NCI-H1436 (cell line): ENCODE data around the gene ELL2.

ENCODE experiments used
- DNase-seq: peaks from one replicate; lab custom pipeline; 2025; lab: John Stamatoyannopoulos, UW

ELL2 gene

DNA sequence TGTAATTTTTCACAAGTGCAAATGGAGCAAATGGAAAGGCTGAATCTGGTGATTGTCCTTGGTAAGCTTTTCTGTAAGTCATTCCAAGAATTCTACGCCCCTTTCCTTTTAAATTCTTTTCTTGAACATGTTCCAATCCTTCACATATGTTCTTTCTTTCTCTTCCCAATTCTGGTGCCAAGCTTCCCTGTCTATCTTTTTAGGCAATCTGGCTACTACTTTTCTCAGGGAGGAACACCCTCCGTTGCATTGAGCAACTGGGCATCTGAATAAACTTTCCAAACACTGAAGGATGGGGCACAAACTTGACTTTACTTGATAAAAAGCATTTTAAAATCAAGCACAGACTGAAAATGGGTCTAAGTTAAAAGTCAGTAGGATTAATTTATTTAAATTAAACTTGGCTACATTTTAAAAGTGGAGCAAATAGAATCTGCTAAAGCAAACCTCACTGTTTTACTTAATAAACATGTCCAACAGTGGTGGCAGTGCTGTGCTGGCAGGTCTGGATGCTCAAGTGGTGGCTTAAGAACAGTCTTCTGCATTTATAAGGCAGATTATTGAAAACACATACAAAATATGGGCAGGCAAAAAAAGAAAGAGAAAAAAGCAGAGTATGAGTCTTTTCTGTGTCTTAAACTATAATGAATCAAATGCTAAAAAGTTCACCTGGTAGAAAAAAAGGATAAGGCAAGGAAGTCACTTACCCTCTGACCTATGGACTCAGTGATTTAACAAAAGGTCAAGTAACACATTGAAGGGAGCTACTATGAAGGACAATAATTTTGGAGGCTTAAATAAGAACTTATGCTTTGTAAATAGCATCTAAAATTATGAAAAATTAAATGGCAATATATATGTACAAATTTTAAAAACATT lies 5.4 kb downstream of the ELL2 start:
- DNase-seq, result no peak

DNA sequence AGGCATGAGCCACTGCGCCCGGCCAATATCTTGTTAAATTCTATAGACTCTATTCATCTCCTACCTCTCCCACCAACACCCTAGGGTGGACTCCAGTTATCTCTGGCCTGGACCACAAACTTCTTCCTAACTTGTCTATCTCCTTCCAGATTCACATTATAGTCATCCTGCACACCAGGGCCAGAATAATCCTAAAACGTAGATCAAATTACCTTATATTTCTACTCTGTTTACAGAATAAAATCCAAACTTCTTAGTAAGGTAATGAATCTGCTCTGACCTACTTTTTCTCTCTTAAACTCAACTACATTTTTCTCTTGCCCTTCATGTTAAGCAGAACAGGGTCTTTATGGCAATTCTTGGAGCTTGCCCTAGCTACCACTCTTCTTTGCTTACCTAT lies 6.9 kb downstream of the ELL2 start:
- DNase-seq, result no peak

DNA sequence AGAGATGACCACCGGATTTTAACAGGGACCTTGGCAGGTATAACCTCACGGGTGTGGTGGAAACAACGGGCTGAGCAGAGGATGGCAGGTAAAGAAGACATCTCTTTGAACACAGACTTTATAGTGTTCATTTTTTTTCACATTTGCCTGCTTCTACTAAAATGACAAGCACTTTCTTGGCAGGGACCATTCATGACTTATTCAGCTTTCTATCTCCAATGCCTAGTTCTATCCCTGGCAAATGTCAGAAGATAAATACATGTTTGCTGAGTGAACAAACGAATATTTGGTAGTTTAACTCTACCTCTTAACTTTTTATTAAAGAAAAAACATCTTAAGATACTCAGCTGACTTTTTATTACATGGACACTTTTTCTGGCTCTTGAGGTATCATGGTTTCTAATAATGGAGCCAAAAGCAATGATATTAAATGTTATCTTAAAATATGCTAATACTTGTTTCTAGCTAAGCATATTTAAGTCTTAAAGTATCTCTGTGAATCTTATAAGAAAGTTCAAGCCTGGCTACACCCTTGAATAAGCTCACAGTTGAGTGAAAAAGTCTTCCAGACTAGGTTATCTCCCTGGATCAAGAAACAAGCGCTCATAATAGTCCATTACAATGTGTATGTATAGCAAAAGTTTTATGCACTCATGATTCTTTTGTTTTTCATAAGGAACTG lies 8.5 kb downstream of the ELL2 start:
- no peak for DNase-seq

DNA sequence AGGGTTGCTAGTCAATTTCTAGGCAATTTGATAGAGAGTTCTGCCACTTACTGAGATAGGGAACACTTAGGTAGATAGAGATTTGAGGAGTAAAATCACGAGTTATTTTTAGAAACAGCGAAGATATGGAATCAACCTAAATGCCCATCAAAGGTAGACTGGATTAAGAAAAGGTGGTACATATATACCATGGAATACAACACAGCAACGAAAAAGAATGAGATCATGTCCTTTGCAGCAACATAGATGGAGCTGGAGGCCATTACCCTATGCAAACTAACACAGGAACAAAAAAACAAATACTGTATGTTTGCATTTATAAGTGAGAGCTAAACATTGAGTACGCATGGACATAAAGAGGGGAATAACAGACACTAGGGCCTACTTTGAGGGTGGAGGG lies 9.7 kb downstream of the ELL2 start:
- no peak for DNase-seq

DNA sequence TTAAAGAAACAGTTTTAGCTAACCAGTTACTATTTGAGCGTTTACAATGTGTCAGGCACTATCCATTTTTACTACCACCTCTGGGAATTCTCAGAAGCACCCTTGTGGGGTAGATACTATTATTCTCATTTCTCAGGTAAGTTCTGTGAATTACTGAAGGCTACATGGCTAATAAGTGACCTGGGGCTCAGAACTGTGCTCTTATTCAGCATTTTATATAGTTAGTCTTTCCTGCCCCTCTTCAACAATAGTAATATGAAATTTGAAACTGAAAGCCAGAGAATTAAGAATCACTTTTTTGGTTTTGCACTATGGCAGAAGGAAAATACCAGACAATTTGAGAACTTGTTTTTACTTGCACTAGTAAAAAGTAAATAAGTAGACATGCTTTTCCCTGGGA lies 11.8 kb downstream of the ELL2 start:
- DNase-seq, result no peak

DNA sequence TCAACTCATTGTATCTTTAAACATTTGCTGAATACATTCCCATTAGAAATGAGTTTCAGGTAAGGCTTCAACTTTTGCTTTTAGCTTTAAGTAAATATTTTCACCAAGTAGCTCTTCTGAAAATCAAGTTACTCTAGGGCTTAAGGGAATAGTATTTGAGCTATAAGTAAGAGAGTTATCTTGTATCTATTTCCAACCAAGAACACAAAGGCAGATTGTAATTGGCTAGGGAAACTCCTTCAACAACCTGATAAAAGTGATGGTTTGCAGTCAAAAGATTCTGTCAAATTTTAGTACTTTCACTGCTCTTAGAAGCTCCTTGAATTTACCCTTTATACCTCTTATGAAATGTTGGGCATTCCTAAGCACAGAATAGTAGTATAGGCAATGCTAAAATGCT lies 13.0 kb downstream of the ELL2 start:
- DNase-seq, result no peak

DNA sequence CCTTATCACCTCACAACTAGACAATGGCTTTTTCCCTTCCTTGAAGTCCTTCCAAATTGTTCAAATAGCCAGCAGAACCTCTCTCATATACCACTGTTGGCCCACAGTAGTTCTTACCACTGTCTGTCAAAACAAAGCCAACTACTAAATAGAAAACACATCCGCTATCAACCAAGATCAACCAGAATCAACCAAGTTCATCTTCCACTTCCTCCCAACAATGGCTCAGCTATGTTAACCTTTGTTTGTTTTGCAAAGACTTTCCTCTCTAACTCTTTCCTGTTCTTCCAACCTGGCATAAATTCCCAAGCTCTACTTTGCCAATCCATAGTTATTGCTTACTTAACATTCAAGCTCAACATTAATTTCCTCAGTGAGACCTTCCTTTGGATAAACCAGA lies 15.2 kb downstream of the ELL2 start:
- no peak for DNase-seq

DNA sequence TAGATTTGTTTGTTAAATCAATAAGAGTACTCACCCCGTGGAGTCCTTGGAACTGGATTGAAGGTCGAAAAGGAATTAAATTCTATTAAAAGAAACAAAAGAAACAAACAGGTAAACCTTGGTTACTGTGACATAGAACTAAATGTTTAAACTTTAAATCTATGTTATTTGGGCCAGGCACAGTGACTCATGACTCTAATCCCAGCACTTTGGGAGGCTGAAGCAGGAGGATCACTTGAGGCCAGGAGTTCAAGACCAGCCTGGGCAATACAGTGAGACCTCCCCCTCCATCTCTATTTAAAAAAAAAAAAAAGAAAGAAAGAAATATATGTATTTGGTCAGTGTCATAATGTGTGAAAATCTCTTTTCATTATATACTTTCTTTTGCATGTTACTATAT lies 18.7 kb downstream of the ELL2 start:
- DNase-seq, result no peak

DNA sequence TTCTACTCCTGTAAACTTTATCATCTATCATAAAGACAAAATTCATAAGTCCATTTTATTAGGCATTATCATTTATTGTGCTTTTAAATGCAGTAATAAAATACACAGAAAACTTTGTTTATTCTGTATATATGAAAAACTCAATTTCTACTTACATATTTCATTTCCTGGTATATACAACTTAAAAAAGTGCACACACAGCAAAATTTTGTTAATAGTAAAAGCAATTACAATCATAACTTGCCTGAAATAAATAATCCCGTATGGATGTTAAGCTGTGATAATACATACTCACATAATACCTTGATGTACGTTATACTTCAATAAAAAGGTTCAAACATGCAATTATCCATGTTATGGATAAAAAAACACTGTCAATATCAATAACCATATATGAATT lies 19.2 kb downstream of the ELL2 start:
- DNase-seq, result no peak

DNA sequence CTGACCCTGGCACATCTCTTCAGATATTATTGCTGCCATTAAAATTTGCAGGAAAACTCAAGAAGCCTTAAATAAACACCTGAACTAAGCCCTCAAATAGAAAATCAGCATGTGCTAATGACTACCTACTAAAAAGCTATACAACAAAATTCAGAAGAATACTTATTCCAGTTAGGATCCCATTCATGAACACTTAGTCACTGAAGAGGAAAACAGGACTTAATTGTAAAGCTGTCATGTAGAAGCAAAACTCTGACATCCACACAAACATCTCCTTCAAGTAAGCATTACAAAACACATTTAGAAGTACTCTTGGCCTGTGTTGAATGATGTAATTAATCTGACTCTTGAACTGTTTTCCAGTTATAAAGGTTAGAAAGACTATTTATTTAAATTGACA lies 19.9 kb downstream of the ELL2 start:
- no peak for DNase-seq

DNA sequence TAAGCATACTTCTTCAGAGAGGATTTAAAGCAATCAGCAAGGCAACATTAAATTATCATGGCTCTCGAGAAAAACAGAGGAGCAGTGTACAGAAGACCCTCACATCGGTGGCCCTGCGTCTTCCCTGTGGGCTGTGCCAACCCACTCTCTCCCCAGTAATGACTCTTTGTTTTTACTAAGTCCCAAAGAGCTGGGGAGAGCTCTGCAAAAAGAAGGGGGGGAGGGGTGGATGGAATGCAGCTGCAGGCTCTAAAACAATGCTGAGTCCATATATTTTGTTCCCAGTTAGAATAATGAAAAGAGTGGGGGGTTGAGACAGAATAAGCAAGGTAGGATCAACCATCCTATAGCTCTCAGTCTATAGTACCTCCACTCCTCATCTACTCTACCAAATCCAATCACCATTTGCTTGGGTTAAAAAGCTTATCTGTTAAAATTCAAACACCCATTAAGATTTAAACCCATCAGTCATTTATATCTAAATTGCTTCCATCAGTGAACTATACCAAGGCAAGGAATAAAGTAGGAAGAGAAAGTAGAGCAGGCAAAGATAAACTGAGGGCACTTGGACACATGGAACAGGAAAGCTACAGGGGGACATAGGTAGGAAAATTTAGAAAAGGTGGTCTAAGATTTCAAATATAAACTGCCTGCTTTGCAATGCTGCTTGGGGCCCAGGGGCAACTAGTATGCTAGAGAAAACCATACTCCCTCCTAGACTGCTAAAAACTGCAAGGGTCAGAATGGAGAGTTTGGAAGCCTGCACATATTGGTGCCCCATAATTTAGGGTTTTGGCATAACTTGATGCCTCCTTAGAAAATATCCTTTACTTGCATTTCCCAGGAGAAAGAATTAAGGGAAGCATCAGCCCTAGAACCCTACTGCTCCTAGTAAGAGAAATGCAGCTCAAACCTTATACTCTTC lies 20.6 kb downstream of the ELL2 start:
- no peak for DNase-seq

DNA sequence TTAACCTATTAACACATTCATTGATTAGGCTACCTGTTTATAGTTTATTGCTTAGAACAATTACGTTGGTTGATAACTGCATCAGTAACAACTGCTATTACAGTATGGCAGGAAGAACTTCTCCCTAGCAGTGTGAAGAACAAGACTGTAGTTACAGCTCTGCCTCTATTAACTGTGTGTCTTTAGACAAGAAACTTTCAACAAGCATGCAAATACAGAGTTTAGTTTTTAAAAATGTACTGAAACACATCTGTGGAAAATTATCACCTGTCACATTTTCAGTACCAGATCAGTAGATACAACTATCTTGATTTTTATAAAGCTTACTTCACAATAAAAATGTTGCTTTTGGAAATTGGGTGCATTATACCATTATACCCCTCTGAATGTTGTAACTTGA lies 22.2 kb downstream of the ELL2 start:
- no peak for DNase-seq

DNA sequence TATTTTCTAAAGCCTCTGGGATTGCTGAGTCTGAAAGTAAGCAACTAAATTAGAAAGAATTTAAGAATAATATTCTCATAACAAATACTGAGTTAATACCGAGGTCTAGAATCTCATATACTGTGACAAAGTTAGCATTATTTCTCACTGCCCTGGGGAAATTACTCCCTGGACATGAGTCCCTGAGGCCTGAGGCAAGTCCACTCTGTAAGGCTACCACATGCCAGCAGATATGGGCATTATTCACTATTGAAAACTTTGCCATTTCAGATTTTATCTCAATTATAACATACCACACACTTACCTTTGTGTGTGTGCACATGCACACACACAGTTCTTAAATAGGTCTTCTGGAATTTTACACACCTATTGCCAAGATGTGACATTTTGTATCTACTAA lies 22.9 kb downstream of the ELL2 start:
- no peak for DNase-seq

DNA sequence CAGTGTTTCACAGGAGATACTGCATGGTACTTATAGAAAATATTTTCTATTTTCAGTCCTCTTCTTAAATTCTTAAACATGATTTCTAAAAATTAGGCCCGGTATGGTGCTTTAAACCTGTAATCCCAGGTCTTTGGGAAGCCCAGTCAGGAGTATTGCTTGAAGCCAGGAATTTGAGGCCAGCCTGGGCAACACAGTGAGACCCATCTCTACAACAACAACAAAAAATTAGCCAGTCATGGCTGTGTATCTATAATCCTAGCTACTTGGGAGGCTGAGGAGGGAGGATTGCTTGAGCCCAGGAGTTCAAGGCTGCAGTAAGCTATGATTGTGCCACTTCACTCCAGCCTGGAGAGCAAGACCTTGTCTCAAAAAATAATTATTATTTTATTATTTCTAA lies 23.3 kb downstream of the ELL2 start:
- DNase-seq, result no peak

DNA sequence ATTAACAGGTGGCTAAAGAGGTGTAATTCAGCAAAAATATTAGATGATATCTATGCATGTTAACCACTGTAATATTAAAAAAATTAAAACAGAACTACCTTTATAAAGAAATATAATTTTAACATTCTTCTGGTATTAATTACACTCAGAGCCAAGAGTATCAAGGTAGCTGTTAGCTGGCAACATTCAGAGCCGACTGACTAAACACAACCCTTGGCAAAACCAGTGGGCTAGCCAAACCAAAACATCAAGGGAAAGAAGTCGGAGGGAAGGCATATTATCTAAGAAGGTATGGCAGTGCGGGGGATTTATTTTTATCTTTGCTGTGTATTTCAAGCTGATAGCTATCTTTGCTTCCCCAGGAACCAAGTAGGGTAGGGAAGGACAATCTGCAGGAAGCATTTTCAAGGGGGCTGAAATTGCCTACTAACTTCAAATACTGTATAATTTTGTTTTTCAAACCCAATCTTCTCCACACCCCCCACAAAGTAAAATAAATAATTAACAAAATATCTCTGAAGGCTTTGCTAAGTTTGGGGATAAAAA lies 24.0 kb downstream of the ELL2 start:
- DNase-seq, result no peak

DNA sequence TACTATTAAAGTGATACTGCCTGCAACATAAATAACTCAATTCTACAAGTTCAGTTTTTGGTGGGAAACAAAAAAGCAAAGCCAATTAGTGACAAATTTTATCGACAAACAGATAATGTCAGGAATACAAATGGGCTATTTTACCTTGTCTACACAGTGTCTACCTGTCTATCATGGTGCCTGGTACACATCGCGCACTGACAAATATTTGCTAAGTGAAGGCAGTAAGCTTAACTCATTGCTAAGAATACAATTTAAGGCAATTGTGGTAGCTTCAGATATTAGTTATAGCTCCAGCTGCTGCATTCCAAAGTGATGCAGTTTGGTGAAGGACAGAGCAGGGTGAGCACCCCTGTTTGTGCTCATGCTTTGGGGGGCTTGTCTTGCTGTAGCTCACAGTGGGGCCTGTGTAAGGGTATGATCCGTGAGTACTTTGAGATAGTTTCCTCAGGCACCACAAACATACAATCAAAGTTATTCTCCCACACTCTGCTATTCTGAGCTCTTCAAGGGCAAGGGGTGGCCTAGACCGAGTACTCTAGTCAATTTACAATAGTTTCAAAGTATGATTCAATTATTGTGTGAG lies 24.7 kb downstream of the ELL2 start:
- no peak for DNase-seq

DNA sequence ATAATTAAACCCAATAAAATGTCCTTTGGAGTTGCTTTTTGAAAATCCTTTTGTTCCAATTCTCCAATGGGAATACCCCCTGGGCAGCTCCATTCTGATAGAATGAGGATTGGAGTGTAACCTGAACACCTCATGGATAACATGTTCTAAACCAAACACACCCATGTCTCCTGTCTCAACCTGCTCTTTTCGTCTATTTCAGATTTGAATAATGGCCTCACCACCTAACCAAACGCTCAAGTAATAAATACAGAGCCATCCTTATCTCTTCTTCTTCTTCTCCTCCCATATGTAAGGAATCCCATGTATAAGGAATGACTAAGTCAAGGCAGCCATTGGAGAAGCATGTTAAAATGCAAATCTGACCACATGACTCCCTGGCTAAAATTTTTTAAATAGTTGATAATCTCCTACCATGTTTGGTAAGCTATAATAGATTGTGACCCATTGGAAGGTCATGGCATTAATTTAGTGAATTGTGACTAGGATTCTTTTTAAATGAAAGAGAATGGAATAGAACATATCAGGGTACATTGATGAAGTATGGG lies 26.0 kb downstream of the ELL2 start:
- no peak for DNase-seq

DNA sequence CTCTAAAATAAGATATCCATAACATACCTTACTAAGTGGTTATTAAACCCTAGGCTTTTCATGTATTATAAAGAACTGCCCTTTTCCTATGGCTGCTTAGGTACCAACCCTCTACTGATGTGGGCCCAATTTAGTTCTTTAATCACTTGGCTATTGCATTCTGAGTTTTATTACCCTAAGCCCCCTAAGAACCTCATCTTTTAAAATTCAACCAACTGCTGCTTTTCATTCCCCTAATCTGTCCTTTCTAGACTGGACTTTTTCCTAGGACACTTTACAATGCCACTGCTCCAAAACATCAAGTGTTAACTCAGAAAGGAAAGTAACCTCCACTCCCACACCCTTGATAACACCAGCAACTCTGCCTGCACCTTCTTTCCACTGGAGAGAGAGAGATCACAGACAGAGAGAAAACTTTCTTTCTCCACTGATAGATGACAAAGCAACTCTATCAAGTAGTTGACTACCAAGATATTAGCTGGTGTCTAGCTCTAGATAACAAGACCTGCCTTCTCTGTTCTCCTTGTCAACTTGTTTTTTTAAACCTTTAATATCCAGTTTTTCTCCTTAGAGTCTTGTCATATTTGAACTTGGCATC lies 27.3 kb downstream of the ELL2 start:
- no peak for DNase-seq

DNA sequence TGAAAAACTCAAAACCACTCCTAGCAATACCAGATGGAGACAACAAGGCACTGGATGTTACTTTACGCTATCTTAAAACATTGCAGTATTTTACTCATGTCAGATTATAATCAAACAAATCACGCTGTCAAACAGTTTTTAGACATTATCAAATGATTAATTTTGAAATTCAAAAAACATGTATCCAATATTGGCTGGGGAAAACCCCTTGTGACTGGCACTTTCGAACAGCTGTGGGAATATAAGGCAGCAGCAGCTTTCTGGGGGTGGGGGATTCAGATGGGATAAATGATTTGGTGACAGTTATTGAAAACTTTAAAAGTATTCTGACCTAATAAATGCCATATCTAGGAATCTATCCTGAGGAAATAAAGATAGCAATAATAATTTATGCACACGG lies 28.7 kb downstream of the ELL2 start:
- DNase-seq, result no peak

DNA sequence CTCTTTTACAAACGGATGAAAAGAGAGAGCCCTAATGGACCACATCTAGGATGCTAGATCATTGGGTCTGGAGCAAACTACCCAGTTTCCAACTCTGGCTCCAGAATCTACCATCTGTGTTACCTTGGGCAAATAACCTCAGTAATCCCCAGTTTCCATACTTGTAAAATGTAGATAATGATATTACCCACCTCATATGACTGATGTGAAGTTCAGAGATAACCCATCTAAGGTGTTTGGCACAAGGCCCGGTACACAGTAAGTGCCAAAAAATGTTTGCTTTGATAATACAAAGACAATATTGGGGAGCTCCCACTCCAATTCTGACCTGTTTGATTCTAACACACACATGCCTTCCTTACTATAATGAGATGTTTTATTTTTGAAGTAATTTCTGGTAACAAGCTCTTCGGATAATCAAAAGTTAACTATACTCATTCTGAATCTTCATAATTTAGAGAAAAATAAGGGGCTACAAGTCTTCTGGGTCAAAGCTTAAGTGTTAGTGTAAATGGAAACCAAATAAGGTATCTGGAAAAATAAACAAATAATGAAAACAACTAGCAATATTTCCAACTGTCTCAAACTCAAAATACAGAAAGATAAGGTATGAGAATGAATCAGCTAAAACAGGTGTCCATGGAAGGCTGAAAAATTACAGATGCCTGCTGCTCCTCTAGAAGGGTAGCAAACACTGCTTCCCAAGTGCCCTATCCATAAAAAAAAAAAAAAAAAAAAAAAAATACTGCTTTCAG lies 30.4 kb downstream of the ELL2 start:
- DNase-seq, result no peak
